ENCODE data around the gene CDC42EP4. TPM values are rescaled to one million over a fixed set of nuclear protein-coding genes. Genes with fewer than 3 reads are reported as not detected.
"Not testable (repeated sequence)": the region's sequence is repeated elsewhere in the genome, so short reads cannot be mapped to it uniquely, and the experiment has no call there.

CDC42EP4 gene
- polyA plus RNA-seq, 6 donors from 2014 or later: 0.09 to 0.21 (median 0.12) TPM; not detected in 2

DNA sequence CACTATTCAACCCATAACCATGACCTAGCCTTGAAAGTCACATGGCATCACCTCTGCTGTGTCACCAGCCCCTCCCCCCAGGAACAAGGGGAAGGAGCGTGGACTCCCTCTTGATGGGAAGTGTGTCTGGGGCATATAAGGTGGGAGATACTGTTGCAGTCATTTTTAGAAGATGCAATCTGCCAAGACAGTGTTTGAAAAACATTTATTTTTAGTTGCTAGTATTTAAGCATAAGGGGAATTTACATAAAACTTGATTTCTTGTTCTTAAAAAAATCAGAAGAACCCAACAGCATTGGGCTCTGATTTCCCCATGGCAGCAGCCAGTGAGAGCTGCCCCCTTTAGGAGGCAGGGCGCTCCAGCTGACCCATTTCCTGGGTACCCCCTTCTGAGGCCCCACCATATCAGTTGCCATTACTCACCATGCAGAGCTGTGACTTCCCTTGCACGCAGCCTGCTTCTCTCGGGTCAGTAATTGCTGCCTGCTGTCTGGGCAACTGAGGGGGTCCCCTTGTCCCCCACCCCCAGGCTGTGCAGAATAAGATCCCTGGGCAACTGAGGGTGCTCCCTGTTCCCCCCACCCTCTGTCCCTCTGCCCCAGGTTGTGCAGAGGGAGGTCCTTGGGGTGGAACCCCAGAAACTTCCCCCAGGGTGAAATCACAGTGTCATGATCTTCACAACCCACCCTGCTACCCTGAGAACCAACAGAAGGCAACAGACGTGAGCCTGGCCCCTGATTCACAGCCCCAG, 11.8 kb upstream of the CDC42EP4 start:
- DNase-seq (no peak), ATAC-seq (ENCODE audit: low read depth in 2 of 2) (no peak)
- H3K36me3 Mint-ChIP-seq: peaks cover 0 to 6% of the 10 kb centered on the region in 2 donors
- H3K27me3 Mint-ChIP-seq: peaks cover 8 to 31% (median 29%) of the 10 kb centered on the region in 3 donors
- no peak overlapping the region for H3K4me3 Mint-ChIP-seq
- H3K4me1 Mint-ChIP-seq: no peaks in the 10 kb centered on the region
- H3K27ac Mint-ChIP-seq: no peak overlapping the region
- peaks cover 0 to 4% (median 0%) of the 10 kb centered on the region in 7 donors for H3K9me3 Mint-ChIP-seq

DNA sequence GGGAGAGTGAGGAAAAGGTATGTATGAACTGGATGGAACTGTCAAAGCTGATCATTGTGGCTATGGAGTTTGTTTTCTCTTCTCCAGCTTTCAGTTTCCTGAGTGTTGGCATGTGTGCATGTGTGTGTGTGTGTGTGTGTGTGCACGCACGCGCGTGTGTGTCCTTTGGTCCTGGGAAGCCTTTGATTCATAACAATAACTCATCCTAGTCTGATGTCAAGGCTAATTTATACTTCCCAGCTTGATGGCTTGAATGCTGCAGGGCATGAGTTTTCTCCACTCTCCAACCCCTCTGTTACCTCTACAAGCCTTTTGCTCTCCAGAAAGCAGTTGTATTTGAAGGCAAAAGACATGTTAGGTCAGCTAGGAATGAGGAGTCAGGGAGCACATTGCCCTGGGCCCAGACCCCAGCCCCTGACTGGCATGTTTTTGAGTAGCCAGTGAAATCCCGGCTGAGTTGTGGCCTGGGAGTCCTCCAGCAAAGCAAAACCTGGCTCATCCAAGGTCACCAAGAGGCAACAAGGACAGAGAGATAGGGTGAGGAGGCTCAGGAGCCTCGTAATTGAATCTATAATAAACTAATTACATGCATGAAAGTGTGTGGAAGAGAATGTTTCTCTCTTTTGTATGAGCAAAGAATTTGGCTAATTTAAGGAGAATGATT, 8.9 kb upstream of the CDC42EP4 start:
- H3K4me1 Mint-ChIP-seq: peaks cover 9 to 14% (median 11%) of the 10 kb centered on the region in 3 donors
- H3K27me3 Mint-ChIP-seq: peaks cover 14 to 19% (median 19%) of the 10 kb centered on the region in 3 donors

DNA sequence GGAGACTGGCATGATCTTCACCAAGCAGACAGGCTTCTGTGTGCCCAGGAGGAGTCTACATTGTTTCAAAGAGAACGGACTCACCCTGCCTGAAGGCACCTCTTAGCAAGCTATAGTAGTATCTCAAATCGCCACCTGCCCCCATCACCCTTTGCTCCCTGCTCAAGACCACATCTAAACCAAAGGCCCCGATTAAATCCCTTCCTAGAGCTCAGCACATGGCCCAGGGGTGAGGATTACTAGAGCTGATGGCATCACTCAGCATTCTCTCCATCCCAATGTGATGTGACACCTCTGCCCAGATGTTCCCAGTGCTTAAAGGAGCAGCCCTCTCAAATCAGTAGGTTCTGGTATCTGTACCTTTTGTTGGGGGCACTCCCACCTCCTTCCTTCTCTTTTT, 8.0 kb upstream of the CDC42EP4 start:
- Mint-ChIP-seq H3K27me3 (peaks cover 9 to 13% (median 10%) of the 10 kb centered on the region in 3 donors), H3K9me3 (peaks cover 0 to 4% (median 0%) of the 10 kb centered on the region in 7 donors), H3K36me3 (no peaks in the 10 kb centered on the region), H3K27ac (no peak overlapping the region), H3K4me1 (peaks cover 9 to 14% (median 11%) of the 10 kb centered on the region in 3 donors), H3K4me3 (no peak overlapping the region)
- ATAC-seq (ENCODE audit: low read depth in 2 of 2) (no peak), DNase-seq (no peak)

More for the DNA sequence above, 8.9 kb upstream of the CDC42EP4 start:
- no peak for DNase-seq
- Mint-ChIP-seq H3K4me3 (no peak overlapping the region), H3K36me3 (no peaks in the 10 kb centered on the region), H3K9me3 (peaks cover 0 to 4% (median 0%) of the 10 kb centered on the region in 7 donors), H3K27ac (peak overlapping the region in 1 of 6 donors; percentile 86)
- no peak for ATAC-seq (ENCODE audit: low read depth in 2 of 2)

- Mint-ChIP-seq H3K4me1 (peaks cover 9 to 14% (median 11%) of the 10 kb centered on the region in 3 donors), H3K36me3 (no peaks in the 10 kb centered on the region), H3K9me3 (peaks cover 0 to 2% (median 0%) of the 10 kb centered on the region in 7 donors), H3K27me3 (peaks cover 0 to 5% (median 4%) of the 10 kb centered on the region in 3 donors), H3K27ac (no peak overlapping the region), H3K4me3 (no peak overlapping the region)
- DNase-seq (no peak), ATAC-seq (ENCODE audit: low read depth in 2 of 2) (no peak)
Measured at GRCh38 chr17:73318836-73319235, 7.0 kb upstream of the CDC42EP4 start.

DNA sequence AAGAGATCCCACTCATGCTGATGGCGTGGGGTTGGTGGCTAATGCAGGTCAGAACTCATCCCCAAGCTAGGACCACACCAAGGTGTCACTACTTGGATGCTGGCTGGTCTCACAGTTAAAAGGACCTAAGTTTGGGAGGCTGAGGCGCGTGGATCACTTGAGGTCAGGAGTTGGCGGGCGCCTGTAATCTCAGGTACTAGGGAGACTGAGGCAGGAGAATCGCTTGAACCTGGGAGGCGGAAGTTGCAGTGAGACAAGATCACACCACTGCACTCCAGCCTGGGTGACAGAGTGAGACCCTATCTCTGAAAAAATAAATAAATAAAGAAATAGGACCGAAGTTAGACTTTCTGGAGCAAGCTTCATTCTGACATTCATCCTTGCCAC, 6.6 kb upstream of the CDC42EP4 start:
- Mint-ChIP-seq H3K4me1 (peaks cover 9 to 14% (median 11%) of the 10 kb centered on the region in 3 donors), H3K9me3 (peaks cover 0 to 2% (median 0%) of the 10 kb centered on the region in 7 donors), H3K27ac (no peak overlapping the region), H3K27me3 (peaks cover 0 to 5% (median 4%) of the 10 kb centered on the region in 3 donors), H3K36me3 (no peaks in the 10 kb centered on the region), H3K4me3 (no peak overlapping the region)
- no peak for ATAC-seq (ENCODE audit: low read depth in 2 of 2)
- no peak for DNase-seq

- no peak for ATAC-seq (ENCODE audit: low read depth in 2 of 2)
- no peak for DNase-seq
- no peaks in the 10 kb centered on the region for H3K36me3 Mint-ChIP-seq
- peak overlapping the region in 2 of 8 donors; percentile 17 to 55 for H3K4me3 Mint-ChIP-seq
- peaks cover 9 to 14% (median 11%) of the 10 kb centered on the region in 3 donors for H3K4me1 Mint-ChIP-seq
- H3K27me3 Mint-ChIP-seq: peaks cover 0 to 5% (median 4%) of the 10 kb centered on the region in 3 donors
- peaks cover 0 to 2% (median 0%) of the 10 kb centered on the region in 7 donors for H3K9me3 Mint-ChIP-seq
- H3K27ac Mint-ChIP-seq: peak overlapping the region in 1 of 6 donors; percentile 62
Measured at GRCh38 chr17:73317513-73318426, 6.0 kb upstream of the CDC42EP4 start.

- ATAC-seq (ENCODE audit: low read depth in 2 of 2): peak; percentile 74 to 82
- Mint-ChIP-seq H3K9me3 (no peaks in the 10 kb centered on the region), H3K27me3 (peaks cover 0 to 5% (median 4%) of the 10 kb centered on the region in 3 donors), H3K36me3 (no peaks in the 10 kb centered on the region), H3K27ac (peak overlapping the region in 1 of 6 donors; percentile 62), H3K4me1 (peaks cover 9 to 17% (median 11%) of the 10 kb centered on the region in 3 donors), H3K4me3 (peak overlapping the region in 2 of 8 donors; percentile 17 to 55)
- peak; percentile 21 for DNase-seq
Measured at GRCh38 chr17:73316919-73317505, 5.2 kb upstream of the CDC42EP4 start.

GRCh38 chr17:73315471-73315870, 3.7 kb upstream of the CDC42EP4 start:
- Mint-ChIP-seq H3K4me3 (no peak overlapping the region), H3K27ac (no peak overlapping the region), H3K4me1 (peaks cover 9 to 19% (median 14%) of the 10 kb centered on the region in 3 donors), H3K27me3 (peaks cover 0 to 5% (median 4%) of the 10 kb centered on the region in 3 donors), H3K36me3 (no peaks in the 10 kb centered on the region), H3K9me3 (no peaks in the 10 kb centered on the region)
- DNase-seq (no peak), ATAC-seq (ENCODE audit: low read depth in 2 of 2) (no peak)

DNA sequence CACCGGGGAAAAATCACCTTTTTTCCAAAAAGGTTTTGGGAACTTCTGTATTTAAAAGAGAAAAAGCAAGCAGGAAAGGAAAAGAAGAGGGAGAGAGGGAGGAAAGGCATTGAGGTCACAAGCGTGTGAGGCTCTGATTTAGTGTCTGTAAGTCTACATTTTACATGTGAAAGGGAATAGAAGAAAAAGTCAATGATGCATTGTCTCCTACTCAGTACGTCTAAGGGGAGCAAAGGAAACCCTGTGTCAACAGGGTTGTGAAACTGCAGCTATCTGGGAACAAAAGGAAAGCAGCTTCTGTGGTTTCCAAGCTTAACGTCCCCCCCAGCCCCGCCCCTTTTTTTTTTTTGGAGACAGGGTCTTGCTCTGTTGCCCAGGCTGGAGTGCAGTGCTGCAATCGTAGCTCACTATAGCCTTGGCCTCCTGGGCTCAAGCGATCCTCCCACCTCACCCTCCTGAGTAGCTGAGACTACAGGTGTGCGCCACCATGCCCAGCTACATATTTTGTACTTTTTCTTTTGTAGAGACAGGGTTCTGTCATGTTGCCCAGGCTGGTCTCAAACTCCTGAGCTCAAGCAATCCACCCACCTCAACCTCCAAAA, 1.8 kb upstream of the CDC42EP4 start:
- peaks cover 0 to 5% (median 0%) of the 10 kb centered on the region in 3 donors for H3K27me3 Mint-ChIP-seq
- ATAC-seq (ENCODE audit: low read depth in 2 of 2) (no peak), DNase-seq (no peak)
- H3K4me1 Mint-ChIP-seq: peaks cover 22 to 31% (median 28%) of the 10 kb centered on the region in 3 donors
- H3K36me3 Mint-ChIP-seq: no peaks in the 10 kb centered on the region
- peak overlapping the region in 2 of 6 donors; percentile 30 to 76 for H3K27ac Mint-ChIP-seq
- H3K4me3 Mint-ChIP-seq: peak overlapping the region in 6 of 8 donors; percentile 36 to 82 (median 64)
- H3K9me3 Mint-ChIP-seq: no peaks in the 10 kb centered on the region

DNA sequence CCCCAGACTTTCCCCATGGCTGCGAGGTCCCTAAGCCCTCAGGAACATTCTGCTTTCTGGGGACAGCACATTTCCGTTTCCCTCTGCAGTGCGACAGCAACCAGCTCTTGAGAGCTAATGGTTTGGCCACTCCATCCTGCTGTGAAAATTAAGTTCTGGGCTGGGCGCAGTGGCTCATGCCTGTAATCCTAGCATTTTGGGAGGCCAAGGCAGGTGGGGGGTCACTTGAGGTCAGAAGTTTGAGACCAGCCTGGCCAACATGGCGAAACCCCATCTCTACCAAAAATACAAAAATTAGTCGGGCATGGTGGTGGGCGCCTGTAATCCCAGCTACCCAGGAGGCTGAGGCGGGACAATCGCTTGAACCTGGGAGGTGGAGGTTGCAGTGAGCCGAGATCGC, 1.1 kb upstream of the CDC42EP4 start:
- H3K27me3 Mint-ChIP-seq; H3K9me3 Mint-ChIP-seq; H3K36me3 Mint-ChIP-seq; ATAC-seq (ENCODE audit: low read depth in 2 of 2); DNase-seq: not testable (repeated sequence)
- Mint-ChIP-seq H3K27ac (peak overlapping the region in 1 of 6 donors; percentile 69), H3K4me1 (peaks cover 22 to 31% (median 28%) of the 10 kb centered on the region in 3 donors), H3K4me3 (peak overlapping the region; percentile 56 to 91 (median 87))

GRCh38 chr17:73311428-73311780, 397 bp downstream of the CDC42EP4 start:
- Mint-ChIP-seq H3K27ac (peak overlapping the region in 4 of 6 donors; percentile 26 to 52 (median 40)), H3K36me3 (no peaks in the 10 kb centered on the region), H3K9me3 (no peaks in the 10 kb centered on the region), H3K4me1 (peaks cover 13 to 17% (median 17%) of the 10 kb centered on the region in 3 donors), H3K27me3 (peaks cover 0 to 9% (median 0%) of the 10 kb centered on the region in 3 donors), H3K4me3 (peak overlapping the region; percentile 82 to 91 (median 88))
- peak; percentile 3 to 5 for ATAC-seq (ENCODE audit: low read depth in 2 of 2)
- no peak for DNase-seq
